ENCODE data around the gene YLPM1.
A peak's percentile ranks its signal among the peaks of the same experiment; 100 is the strongest.

YLPM1 gene

GRCh38 chr14:74866708-74867389, 103.7 kb downstream of the YLPM1 start:
- DNase-seq (ENCODE audit: low read depth in 4 of 4, low spot score in 1 of 4): no peak

- DNase-seq (ENCODE audit: low read depth in 4 of 4, low spot score in 1 of 4): peak in 1 of 4 experiments; percentile 33
Measured at GRCh38 chr14:74867673-74868072, 104.6 kb downstream of the YLPM1 start.

- no peak for DNase-seq (ENCODE audit: low read depth in 4 of 4, low spot score in 1 of 4)
Measured at GRCh38 chr14:74868739-74869138, 105.6 kb downstream of the YLPM1 start.

- no peak for DNase-seq (ENCODE audit: low read depth in 4 of 4, low spot score in 1 of 4)
Measured at GRCh38 chr14:74871819-74872218, 108.7 kb downstream of the YLPM1 start.

- no peak for DNase-seq (ENCODE audit: low read depth in 4 of 4, low spot score in 1 of 4)
Measured at GRCh38 chr14:74875204-74875603, 112.1 kb downstream of the YLPM1 start.

- DNase-seq (ENCODE audit: low read depth in 4 of 4, low spot score in 1 of 4): no peak
Measured at GRCh38 chr14:74875941-74876913, 113.1 kb downstream of the YLPM1 start, which contains the start of gene PROX2. TSS of gene PROX2 (minus strand) at chr14:74876145. CDS start at chr14:74863834, 12,311 bp downstream.

- DNase-seq (ENCODE audit: low read depth in 4 of 4, low spot score in 1 of 4): no peak
Measured at GRCh38 chr14:74879427-74880182, 116.5 kb downstream of the YLPM1 start.

- DNase-seq (ENCODE audit: low read depth in 4 of 4, low spot score in 1 of 4): peak; percentile 72 to 82 (median 78)
Measured at GRCh38 chr14:74881431-74882102, 118.5 kb downstream of the YLPM1 start, which contains the start of gene DLST. TSS of gene DLST (plus strand) at chr14:74881916. CDS start at chr14:74881954, 38 bp downstream.

- DNase-seq (ENCODE audit: low read depth in 4 of 4, low spot score in 1 of 4): peak in 3 of 4 experiments; percentile 31 to 37 (median 31)
Measured at GRCh38 chr14:74882103-74882920, 119.2 kb downstream of the YLPM1 start.
